ENCODE data around the gene RBL2.
"Not testable (repeated sequence)": the region's sequence is repeated elsewhere in the genome, so short reads cannot be mapped to it uniquely, and the experiment has no call there.

The RBL2 gene

DNA sequence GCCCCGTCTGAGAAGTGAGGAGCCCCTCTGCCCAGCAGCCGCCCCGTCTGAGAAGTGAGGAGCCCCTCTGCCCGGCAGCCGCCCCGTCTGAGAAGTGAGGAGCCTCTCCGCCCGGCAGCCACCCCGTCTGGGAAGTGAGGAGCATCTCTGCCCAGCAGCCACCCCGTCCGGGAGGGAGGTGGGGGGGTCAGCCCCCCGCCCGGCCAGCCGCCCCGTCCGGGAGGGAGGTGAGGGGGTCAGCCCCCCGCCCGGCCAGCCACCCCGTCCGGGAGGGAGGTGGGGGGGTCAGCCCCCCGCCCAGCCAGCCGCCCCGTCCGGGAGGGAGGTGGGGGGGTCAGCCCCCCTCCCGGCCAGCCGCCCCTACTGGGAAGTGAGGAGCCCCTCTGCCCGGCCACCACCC, 105.1 kb downstream of the RBL2 start:
- not testable (repeated sequence) for DNase-seq (ENCODE audit: low read depth in 3 of 3)

DNA sequence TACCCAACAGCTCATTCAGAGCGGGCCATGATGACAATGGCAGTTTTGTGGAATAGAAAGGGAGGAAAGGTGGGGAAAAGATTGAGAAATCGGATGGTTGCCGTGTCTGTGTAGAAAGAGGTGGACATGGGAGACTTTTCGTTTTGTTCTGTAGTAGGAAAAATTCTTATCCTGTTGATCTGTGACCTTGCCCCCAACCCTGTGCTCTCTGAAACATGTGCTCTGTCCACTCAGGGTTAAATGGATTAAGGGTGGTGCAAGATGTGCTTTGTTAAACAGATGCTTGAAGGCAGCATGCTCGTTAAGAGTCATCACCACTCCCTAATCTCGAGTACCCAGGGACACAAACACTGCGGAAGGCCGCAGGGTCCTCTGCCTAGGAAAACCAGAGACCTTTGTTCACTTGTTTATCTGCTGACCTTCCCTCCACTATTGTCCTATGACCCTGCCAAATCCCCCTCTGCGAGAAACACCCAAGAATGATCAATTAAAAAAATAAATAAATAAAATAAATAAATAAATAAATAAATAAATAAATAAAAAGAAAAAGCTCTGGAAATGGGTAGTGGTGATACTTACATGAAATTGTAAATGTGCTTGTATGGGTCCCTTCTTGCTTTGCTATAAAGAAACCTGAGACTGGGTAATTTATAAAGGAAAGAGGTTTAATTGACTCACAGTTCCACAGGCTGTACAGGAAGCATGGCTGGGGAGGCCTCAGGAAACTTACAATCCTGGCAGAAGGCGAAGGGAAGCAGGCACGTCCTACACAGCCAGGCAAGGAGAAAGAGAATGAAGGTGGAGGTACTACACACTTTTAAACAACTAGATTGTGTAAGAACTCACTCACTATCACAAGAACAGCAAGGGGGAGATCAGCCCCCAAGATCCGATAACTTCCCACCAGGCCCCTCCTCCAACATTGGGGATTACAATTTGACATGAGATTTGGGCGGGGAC, 105.8 kb downstream of the RBL2 start:
- not testable (repeated sequence) for DNase-seq (ENCODE audit: low read depth in 3 of 3)
